ACHN (cell line): ENCODE measurements around the gene POLG.
A peak's percentile ranks its signal among the peaks of the same experiment; 100 is the strongest.

Source experiments
- DNase-seq: peaks from one replicate; pipeline ENCODE4 v3.0.0-alpha.2; 2015
- in situ Hi-C: cut with HindIII; loops from 2 replicates; pipeline ENCODE4 v1.10.0; 2017; ENCODE audit warnings: low sequenced_read_pairs, low pct_ligation_motif_present, low pct_unique_long_range_greater_than_20kb

POLG gene

DNA sequence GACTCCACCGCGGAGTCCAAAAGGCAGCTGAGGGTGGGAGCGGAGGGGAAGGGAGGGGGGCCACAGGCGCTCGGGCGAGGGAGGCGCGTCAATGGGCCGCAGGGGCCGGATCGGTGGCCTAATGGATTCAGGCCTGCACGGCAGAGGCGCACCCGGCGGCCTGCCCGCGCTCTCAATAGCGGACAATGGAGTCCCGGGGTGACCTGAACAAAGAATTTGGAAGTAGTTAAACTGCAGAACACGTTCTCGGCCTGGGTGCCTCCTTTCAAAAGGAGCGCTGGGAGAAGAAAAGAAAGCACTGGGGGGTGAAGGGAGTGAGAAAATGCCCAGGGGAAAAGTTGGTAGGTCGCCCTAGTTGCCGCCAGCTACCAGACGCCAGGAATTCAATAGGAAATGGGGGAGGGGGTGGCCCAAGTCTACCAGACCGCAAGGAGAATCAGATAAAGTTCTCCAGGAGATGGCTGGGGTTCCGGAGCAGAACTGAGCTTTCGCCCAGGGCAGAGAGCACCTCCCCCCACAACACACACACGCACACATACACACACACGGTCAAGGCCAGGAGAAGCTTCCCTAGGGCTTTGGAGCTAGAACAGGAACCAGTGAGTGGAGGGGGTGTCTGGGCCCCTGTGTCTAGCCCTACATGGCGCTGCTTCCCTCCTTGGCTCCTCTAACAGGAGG is 25.8 kb upstream of the POLG start:
- in situ Hi-C loops: no loop called here
- no peak for DNase-seq

DNA sequence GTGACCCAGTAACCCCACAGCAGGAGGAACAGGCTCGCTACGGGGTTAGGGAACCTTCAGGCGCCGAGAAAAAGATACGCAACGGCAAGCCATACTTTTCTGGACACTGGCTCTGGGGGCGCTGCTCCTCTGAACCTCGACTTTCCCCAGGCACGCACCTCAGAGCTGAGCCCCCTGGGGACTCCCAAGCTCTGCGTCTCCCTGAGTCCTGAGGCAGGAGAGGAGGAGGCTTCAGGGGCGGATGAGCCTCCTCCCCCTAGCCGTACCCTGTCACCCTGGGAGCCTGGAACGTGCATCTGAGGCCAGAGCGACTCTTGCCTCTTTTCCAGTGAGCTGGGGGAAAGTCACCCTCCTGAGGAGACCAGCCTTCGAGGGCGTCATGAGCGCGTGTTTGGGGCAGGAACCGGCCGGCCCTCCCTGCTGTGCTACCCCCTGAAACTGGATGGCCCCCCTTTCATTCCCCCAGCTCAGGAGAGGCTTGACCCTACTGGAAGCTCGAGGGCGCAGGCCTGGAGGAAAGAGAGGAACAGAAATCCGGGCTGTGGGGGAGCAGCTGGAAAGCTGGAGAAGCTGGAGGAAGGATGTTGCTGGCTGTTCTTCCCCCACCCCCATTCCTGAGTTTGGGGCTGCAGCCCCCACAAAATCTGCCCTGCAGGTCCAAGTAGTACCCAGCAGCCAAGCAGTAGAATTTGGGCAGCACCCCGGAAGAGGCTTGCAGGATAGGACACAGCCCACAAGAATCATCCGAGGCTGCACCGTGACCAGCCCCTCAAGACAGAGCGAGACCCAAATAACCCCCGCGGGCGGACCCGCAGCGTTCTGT is 25.1 kb upstream of the POLG start:
- DNase-seq: no peak
- in situ Hi-C loops: no loop called here

DNA sequence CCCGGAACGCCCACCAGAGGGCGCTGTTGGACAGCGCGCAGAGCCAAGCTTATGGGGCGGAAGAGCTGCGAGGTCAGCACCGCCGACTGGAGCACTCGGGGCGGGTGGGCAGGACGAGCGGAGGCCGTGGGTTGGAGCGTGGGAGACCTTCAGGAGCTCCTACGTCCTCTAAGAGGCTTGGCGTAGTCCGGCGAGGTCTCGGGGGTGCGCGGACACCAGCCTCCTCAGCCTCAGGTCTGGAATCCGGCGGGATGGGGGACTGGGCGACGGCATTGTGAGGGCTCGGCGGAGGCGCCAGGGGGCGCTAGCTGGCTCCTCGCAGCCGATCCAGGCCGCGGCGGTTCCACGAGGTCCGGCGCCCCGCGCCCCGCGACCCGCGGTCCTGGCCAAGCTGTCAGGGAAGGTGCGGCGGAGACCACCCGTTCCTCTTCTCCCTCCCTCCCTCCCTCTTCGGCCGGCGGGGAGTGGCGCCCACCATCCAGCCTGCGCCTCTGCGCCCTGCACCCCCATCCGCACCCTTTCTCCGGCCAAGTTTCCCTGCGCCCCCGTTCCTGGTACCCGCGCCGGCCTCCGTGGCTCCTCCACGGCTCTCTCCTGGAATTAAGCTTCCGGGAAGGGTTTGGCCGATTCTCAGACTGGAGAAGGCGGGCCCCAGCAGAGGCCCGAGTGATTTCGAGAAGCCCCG is 24.3 kb upstream of the POLG start:
- DNase-seq: peak; percentile 68
- in situ Hi-C loops: no loop called here

DNA sequence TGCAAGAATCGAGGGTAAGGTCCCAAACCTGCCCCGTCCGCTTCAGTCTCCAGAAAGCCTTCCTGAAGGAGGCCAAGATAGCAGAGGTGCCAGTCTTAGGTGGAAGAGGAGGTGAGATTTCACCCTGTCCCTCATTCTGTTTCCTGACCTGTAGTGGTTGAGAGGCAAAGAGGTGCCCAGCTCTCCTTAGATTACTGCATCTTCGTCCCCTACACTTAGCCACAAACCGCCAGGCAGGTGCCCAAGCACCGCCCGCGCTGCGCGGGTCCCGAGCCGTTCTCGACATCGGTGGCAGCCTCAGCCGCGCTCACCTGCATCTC is 23.8 kb upstream of the POLG start:
- no peak for DNase-seq
- in situ Hi-C loops: no loop called here

DNA sequence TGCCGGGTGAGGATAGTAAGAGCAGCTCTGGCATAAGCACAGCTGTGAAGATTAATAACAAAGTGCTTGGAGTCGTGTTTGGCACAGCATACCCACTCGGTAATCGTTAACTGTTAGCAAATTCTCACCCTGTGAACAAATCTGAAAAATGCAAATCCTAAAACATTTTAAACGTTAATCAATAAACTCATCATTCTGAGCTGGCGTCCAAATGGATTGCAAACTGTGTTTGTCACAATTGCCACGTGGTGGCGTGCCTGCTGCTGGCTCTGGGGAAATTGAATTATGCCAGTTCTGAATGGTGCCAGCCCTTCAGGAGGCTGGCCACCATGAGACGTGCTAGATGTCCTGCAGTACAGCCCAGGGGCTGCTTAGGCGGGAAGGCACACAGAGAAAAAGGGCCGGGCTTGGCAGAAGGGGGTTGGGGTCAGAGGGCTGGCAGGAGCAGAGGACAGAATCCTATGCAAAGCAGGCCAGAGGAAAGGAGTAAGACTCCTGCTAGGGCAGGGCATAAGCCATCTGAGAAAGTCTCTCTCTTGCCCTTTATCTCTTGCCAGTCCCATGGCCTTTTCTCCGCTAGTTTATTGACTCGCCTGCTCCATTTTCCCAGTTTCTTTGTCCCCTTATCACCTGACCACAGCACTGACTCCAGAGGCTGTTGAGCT is 22.1 kb upstream of the POLG start:
- peak; percentile 38 for DNase-seq
- in situ Hi-C loops: no loop called here

DNA sequence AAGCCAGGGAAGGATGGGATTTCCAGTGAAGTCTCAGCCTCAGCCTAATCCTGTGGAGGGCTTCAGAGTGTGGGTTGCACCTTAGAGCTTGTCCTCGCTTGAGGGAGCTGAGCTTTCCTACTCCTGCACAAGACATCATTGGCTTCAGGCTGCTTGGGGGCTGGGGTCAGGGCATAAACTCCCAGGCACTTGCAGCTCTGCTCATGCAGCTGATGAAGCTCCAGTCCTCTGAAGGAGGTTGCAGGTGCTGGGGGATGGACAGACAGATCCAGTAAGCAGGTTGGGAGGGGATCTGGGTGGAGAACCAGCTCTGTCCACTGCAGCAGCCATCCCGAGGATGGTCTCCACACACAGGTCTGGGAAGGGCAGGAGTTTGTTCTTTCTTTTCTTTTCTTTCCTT is 19.4 kb upstream of the POLG start:
- in situ Hi-C loops: no loop called here
- no peak for DNase-seq

DNA sequence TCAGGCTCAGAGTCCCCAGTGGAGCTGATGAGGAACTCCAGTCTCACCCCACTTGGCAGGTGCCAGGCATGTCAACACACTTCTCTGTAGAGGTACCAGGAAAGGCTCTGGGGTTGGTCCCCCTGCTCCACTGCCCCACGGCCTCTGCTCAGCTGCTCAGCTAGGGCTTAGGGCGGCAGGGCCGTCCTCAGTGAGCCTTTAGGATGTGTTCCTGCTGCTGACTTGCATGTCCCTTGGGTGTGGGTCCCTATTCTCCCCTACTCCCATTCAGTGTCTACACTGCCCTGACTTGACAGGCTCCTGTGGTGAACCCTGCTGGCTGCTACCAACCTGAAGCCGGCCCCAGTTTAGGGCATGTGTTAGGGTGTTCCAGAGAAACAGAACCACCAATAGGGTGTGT is 17.9 kb upstream of the POLG start:
- DNase-seq: peak; percentile 33
- in situ Hi-C loops: no loop called here

DNA sequence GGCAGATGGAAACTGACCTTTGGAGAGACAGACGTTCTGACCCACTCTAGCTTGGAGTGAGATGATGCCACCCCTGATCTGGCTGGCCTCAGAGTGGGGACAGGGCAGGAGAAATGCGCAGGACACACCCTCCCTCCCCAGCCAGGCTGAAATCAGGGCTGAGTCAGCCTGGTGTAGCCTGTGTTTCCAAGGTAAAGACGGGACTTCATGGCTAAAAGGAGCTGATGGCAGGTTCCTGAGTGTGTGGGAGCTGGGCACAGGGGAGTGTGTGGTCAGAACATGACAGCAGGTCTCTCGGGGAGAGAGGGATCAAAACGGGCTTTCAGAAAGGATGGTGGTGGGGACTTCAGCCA is 14.6 kb upstream of the POLG start:
- no peak for DNase-seq

DNA sequence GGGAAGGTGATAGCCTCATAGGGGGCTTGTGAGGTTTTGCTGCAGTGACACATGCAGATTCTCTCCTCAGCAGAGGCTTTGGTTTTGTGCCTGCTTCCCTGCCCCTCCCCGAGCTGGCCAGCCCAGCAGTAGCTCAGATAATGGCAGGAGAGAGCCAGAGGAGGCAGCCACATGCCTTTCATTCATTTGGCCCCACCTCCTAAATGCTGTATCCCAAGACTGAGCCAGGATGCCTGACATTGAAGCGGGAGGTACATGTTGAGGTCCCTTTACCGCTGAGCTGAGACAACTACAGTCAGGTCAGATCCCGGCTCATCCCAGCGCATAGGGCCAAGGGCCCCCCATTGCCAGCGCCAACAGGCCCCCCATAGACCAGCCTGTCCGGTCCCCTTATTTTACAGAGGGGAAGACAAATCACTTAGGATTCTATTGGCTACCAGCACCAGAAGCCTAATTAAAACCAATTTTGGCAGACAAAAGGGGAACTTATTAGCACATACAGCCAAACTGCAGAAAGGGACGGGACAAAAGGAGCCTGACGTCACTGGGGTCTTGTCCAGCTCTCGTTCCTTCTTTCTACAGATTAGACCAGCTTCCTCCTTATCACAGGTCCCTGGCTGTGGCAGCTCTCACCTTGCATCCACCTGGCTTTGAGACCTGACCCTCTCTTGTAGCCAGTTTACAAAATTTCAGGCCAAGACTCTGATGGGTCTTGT is 12.1 kb upstream of the POLG start:
- in situ Hi-C loops: no loop called here
- no peak for DNase-seq

More for the DNA sequence above, 14.6 kb upstream of the POLG start:
- in situ Hi-C loops: no loop called here

DNA sequence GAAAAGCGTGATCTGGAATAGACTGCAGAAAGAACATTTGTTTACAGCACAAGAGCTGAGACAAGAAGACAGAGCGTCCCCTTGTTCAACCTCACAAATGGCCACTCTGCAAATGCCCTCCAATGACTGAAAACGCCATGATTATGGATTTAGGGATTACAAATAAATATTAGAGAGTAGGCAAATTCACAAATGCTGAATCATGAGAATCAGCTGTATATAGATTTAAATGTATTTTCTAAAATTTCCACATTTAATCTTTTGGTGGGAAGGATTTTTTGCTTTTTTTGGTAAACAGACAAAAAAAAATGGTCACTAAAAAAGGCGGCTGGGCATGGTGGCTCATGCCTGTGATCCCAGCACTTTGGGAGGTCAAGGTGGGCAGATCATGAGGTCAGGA is 10.6 kb upstream of the POLG start:
- in situ Hi-C loops: no loop called here
- no peak for DNase-seq

DNA sequence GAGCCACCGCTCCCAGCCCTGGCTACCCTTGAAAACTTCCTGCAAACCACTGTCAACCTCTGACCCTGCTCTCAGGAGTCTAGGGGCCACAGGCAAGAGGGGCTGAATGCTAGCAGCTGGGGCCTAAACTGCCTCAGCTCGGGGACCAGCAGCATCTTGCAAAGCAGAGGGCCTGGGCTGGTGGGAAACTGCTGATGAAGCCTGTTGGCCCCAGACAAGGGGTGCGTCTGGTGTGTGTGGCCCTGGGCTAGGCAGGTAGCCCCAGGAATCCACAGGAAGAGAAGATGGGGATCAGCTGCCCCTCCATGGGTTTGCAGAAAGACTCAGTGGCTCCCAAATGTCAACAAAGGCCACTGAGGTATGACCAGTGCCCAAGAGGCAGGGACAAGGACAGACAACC is 8.2 kb upstream of the POLG start:
- in situ Hi-C loops: no loop called here
- no peak for DNase-seq

DNA sequence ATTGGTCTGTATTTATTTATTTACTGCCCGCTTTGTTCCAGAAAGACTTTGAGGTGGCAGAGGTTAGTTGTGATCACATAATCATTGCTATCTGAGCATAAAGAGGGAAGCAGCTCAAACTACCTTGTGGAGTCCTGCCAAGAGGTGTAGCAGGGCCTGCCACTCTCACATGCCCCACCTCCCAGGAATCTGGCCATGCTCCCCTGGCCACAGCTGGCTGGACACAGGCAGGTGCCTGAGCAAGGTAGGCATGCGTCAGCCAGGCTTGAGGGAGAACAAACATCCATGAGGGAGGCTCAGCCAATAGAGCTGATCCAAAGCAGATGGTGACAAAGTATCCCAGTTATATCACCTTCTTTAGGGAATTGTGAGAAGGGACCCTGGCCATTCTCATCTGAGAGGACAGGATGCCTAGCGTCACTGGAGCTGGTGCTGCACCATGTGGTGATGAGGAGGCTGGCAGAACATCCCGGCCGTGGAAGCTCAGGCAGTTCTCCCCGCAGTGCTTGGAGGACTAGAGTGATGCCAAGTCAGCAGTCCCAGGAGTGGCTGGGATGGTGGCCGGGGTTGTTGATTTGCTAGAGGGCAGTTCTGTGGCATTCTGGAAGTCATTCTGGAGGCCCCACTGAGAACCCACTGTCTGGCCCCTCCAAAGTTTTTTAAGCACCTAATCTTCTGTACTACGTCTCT is 6.8 kb upstream of the POLG start:
- in situ Hi-C loops: no loop called here
- DNase-seq: no peak

DNA sequence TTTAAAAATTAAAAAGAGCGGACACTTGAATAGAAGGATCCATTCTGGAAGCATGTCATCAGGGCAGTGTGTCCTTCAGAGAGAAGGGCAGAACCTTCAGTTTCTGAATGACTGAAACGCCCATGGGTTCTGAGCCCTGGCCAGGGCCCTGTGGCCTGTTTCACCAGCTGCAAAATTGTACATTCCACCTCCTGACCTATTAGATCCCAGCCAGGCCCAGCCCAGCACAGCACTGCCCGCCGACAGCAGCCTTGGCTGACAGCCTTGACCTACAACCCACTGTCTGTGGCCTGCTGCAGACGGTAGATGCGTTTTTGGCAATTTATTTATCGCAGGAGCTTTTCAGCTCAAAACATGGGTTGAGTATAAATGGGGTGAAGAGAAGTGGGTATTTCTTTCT is 5.9 kb upstream of the POLG start:
- no peak for DNase-seq
- in situ Hi-C loops: no loop called here

DNA sequence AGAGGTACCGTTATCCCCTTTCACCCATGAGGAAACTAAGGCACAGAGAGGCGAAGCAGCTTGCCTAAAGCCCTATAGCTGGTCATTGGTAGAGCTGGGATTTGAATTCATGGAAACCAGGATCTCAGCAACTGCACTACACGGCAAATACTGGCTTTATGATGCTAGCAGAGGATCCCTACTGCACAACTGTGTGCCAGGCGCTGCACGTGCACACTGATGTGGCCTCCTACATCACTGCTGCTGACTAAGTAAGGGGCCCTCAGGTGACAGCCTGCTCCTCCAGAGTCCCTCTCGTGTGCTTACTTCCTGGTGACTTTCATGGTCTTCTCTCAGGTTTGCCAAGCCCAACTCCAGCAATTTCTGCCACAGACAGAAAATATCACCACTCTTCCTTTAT is 3.4 kb upstream of the POLG start:
- in situ Hi-C loops: no loop called here
- DNase-seq: no peak

DNA sequence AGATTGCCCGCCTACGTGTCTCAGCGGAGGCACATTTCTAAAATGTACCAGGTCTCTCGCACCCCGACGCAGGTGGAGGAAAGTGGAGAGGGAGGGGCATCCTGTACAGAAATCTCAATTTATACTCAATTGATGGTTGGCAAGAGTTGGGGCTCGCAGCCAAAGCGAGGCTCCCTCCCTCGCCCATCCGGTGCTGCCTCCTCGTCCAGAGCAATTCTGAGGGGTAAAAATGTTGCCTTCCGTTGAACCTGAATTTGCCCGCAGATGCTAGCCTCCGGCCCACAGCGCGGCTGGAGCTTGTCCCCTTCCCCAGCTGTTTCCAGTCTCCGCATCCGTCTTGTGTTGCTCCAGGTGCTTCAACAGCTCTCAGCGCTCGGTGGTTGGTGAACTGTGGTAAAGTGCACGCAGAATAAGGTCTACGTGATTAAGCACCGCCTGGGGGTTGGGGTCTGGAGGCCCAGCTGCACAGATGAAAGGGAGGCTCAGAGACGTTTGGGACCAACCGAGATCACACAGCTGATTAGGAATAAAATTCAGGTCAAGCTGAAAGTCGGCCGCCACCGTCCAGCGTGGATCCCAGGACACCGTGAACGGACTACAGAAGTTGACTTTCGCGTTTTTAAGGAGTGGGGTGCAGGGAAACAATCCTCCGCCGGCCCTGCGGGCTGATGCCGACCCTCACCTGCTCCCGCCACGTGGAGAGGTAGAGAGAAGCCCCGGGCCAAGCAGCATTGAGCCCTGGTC is 846 bp upstream of the POLG start:
- no peak for DNase-seq
- in situ Hi-C loops: no loop called here

DNA sequence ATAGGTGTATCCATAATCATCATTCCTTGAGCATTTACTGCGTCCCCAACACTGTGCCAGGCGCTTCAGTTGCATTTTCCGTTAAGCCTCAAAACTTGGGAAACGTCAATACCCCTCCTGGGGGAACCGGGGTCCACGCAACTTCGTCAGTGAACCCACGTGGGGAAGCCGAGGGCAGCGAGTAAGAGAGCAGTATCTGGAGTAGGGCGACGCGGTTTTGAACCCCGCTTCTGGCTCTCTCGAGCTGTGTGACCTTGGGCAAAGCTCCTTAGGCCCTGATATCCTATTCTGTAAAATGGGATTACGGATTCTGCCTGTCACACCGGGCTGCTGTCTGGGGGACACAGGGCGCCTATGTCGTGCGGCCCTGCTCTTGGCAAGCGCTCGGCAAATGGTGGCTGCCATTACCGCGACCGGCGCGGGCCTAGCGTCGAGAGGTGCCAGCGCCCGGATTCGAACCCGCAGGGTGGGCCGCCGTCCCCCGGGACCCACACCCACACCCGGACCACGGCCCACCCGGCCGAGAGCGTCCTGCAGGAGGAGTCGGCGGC is 590 bp downstream of the POLG start:
- in situ Hi-C loops: no loop called here

DNA sequence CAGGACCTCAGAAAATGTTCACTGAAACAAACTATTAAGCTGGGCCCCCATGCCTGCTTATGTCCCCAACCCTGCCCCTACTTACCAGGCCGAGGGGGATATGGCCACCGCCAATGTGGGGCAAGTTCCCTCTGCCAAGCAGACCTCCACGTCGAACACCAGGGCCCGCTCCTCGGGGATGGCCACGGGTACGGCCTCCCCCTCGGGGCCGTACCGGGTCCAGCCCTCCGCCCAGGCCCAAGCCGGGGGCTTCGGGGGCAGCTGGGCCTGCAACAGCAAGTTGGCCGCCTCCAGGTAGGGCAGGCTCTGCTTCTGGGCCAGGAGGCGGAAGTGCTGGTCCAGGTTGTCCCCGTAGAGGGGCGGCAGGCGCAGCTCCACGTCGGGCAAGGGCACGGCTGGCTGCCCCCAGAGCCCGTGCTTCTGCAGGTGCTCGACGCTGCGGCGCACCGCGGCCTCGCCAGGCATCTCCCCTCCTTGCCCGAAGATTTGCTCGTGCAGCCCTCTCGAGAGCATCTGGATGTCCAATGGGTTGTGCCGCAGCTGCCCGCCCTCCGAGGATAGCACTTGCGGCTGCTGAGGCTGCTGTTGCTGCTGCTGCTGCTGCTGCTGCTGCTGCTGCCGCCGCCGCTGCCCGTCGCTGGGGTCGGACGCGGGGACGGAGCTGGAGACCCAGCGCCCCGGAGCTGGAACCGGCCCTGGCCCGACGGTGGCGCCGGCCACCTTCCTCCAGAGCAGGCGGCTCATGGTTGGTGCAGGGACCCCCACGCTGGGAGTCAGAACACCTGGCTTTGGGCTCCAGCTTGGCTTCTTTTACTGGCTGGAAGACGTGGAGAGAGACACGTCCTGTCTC is 1.4 kb downstream of the POLG start:
- in situ Hi-C loops: no loop called here
- DNase-seq: no peak

More for the DNA sequence above, 590 bp downstream of the POLG start:
- DNase-seq: peak; percentile 4
